ENCODE data around the gene DNER. TPM values are rescaled to one million over a fixed set of nuclear protein-coding genes. Genes with fewer than 3 reads are reported as not detected.

DNER gene
- total and polyA plus RNA-seq, 10 of the 15 experiments (the other 5 are each of a cell fraction or from before 2014, with no cell fraction given): 0.04 to 0.08 (median 0.07) TPM; not detected in 7

DNA sequence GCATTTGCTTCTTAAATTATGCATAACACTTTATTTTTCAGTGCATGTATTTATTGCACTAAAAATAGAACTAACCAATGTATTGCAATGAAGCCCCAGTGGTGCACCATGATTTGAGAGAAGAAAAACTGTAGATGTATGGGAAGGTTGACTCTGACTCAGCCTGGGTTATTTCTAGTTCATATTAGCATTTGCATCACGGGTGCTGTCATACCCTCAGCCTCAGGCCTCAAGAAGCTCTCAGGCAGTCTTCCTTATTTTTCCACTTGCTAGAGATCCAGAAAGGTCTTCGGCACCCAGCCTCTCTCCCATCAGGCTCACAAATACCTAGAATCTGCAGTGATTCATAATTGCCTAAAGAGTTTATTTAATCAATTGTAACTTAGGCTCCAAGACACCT is 148.0 kb downstream of the DNER start (continued):
- TF ChIP-seq, protein P1, sequence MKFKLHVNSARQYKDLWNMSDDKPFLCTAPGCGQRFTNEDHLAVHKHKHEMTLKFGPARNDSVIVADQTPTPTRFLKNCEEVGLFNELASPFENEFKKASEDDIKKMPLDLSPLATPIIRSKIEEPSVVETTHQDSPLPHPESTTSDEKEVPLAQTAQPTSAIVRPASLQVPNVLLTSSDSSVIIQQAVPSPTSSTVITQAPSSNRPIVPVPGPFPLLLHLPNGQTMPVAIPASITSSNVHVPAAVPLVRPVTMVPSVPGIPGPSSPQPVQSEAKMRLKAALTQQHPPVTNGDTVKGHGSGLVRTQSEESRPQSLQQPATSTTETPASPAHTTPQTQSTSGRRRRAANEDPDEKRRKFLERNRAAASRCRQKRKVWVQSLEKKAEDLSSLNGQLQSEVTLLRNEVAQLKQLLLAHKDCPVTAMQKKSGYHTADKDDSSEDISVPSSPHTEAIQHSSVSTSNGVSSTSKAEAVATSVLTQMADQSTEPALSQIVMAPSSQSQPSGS (IDR thresholded peaks at IDR 0.05; ENCODE audit: low read length): no peak
- no peak for TF ChIP-seq ETV6 (conservative IDR thresholded peaks at IDR 0.05 in 1 of 2, IDR thresholded peaks at IDR 0.05 in 1 of 2; ENCODE audit: borderline replicate concordance in 1 of 2, low read depth in 1 of 2)

GRCh38 chr2:229564300-229564907 is 150.0 kb downstream of the DNER start:
- Histone ChIP-seq H3K79me2 (ENCODE audit: control insufficient read depth, insufficient read depth, low read length) (no peaks in the 10 kb centered on the region), H3K4me2 (ENCODE audit: control insufficient read depth, insufficient read depth) (no peak overlapping the region), H3K4me3 (no peak overlapping the region), H3K9me3 (replicated peaks; ENCODE audit: control insufficient read depth, insufficient read depth, low read length) (no peaks in the 10 kb centered on the region), H2AFZ (ENCODE audit: control insufficient read depth, low read depth, low read length) (no peak overlapping the region), H3K4me1 (ENCODE audit: control insufficient read depth, insufficient read depth, low read length) (no peaks in the 10 kb centered on the region), H3K36me3 (ENCODE audit: control insufficient read depth in 2 of 2, insufficient read depth in 2 of 2, low read length in 1 of 2) (no peaks in the 10 kb centered on the region), H3K27me3 (replicated peaks in 1 of 2; ENCODE audit: control insufficient read depth in 2 of 2, insufficient read depth in 2 of 2, low read length in 1 of 2) (no peaks in the 10 kb centered on the region), H4K20me1 (ENCODE audit: control insufficient read depth, insufficient read depth) (no peaks in the 10 kb centered on the region), H3K9ac (ENCODE audit: control insufficient read depth, insufficient read depth, low read length) (no peak overlapping the region), H3K27ac (ENCODE audit: control insufficient read depth, insufficient read depth) (no peak overlapping the region)
- POLR2A ChIA-PET: no interaction called here
- WGBS (ENCODE audit: insufficient coverage, insufficient replicate concordance, low lambda C conversion rate, missing lambda C conversion rate): 0% methylated on average over 2 of the region's 2 CpGs
- RAD21 ChIA-PET (ENCODE audit: unreplicated experiment): no interaction called here
- FAIRE-seq (no peak), ATAC-seq (no peak), DNase-seq (ENCODE audit: low read depth, low spot score) (no peak)
- BruUV-seq (replicated peaks): no TSS peak
- CTCF ChIA-PET: no interaction called here
- SMC1A ChIA-PET (ENCODE audit: uncharacterized antibody, unreplicated experiment): no interaction called here
- in situ Hi-C loops (cut with MboI) (no loop called here), intact Hi-C loops (cut with micrococcal nuclease; ENCODE audit: unreplicated experiment) (no loop called here)
- TF ChIP-seq, protein P2, sequence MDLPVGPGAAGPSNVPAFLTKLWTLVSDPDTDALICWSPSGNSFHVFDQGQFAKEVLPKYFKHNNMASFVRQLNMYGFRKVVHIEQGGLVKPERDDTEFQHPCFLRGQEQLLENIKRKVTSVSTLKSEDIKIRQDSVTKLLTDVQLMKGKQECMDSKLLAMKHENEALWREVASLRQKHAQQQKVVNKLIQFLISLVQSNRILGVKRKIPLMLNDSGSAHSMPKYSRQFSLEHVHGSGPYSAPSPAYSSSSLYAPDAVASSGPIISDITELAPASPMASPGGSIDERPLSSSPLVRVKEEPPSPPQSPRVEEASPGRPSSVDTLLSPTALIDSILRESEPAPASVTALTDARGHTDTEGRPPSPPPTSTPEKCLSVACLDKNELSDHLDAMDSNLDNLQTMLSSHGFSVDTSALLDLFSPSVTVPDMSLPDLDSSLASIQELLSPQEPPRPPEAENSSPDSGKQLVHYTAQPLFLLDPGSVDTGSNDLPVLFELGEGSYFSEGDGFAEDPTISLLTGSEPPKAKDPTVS (IDR thresholded peaks at IDR 0.05; ENCODE audit: low read depth, low read length): no peak
- no peak for TF ChIP-seq JUNB (IDR thresholded peaks at IDR 0.05)
- no peak for TF ChIP-seq NFIC (IDR thresholded peaks at IDR 0.05; ENCODE audit: low read depth, low read length)
- no peak for TF ChIP-seq POU2F2 (IDR thresholded peaks at IDR 0.05; ENCODE audit: borderline replicate concordance, low read depth, low read length)
- TF ChIP-seq CHD4 (IDR thresholded peaks at IDR 0.05): no peak
- no peak for TF ChIP-seq ZNF217 (IDR thresholded peaks at IDR 0.05)
- TF ChIP-seq NBN (IDR thresholded peaks at IDR 0.05): no peak
- TF ChIP-seq MYB (IDR thresholded peaks at IDR 0.05; ENCODE audit: borderline replicate concordance, low read depth, low read length): no peak
- no peak for TF ChIP-seq MAX (IDR thresholded peaks at IDR 0.05; ENCODE audit: low read depth, low read length)
- TF ChIP-seq SKIL (IDR thresholded peaks at IDR 0.05; ENCODE audit: low read depth, poor library complexity, severe bottlenecking): no peak
- TF ChIP-seq NR2C2 (IDR thresholded peaks at IDR 0.05; ENCODE audit: borderline replicate concordance, control insufficient read depth, insufficient read length, low read depth): no peak
- no peak for TF ChIP-seq SREBF2 (IDR thresholded peaks at IDR 0.05; ENCODE audit: low read length)
- TF ChIP-seq NFYA (IDR thresholded peaks at IDR 0.05; ENCODE audit: borderline replicate concordance, low read depth, low read length): no peak
- TF ChIP-seq MTA2 (IDR thresholded peaks at IDR 0.05; ENCODE audit: low read depth): no peak
- no peak for TF ChIP-seq ASH2L (IDR thresholded peaks at IDR 0.05; ENCODE audit: borderline replicate concordance, low read depth)
- TF ChIP-seq NRF1 (conservative IDR thresholded peaks at IDR 0.05; ENCODE audit: low read depth, low read length): no peak
